Measurements from ENCODE around the gene UBXN2A. TPM values are rescaled to one million over a fixed set of nuclear protein-coding genes. Genes with fewer than 3 reads are reported as not detected.
"Not testable (repeated sequence)": the region's sequence is repeated elsewhere in the genome, so short reads cannot be mapped to it uniquely, and the experiment has no call there.

UBXN2A gene
- total RNA-seq, 2 donors from 2014 or later = 15.6 to 15.8 TPM

DNA sequence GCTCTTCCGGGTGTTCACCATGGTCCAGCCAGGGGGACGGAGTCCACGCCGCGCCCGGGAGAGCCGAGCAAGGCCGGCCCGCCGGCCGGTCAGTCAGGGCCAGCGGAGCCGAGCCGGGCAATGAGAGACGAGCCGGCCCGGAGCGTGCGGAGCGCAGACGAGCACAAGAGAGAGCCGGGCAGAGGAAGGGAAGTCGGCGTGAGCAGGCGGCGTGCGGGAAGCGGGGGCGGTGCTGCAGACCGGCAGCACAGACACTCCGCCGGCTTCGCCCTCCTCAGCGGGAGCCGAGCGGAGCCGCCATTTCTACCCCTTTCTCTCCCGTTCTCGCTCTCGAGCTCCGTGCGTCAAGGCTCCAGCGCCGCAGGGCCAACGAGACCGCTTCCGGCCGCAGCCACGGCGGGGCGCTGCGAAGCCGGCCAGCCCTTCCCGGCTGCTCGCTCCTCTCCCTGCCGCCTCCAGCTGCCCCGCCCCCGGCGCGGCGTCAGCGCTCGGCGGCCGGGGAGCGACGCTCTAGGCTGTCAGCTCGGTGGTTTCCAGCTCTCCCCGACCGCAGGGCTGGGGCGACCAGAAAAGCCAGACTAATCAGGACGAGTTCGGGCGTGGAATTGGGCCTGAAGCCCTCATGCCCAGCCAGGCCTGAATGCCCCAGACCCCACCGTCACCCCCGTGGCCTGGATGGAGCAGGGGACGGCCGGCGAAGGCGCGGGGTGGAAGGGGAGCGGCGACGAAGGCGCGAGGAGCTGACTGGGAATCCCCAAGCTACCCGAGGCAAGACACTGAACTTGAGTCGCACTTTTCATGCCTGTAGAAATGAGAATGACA, 13.3 kb upstream of the UBXN2A start, which contains the start of gene ATAD2B:
TSS of gene ATAD2B (minus strand) at position 374 of the 822 bp plus-strand sequence. CDS start at position 21, 353 bp downstream.
- DNase-seq (peak; percentile 83 to 93), ATAC-seq (peak; percentile 89)
- intact Hi-C loops (cut with DNase I, micrococcal nuclease) = loop anchor here in 1 of 2 donors (10.0 kb wide), 1 partner anchor 158 kb away; the partner anchor contains the start of gene TP53I3

DNA sequence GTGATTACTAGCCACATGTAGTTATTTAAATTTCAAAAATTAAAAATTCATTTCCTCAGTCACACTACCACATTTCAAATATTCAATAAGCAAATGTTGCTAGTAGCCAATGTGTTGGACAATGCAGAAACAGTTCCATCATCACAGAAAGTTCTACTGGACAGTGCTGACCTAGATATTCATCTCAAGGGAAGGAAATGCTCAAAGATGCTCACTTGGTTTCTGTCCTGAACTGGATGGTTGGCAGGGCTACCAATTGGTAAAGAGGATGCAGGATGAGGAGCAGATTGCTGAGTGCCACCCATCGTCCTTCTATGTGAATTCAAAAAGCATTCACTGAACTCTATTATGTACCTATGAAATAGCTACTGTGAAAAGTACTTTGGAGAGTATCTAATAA, 6.0 kb upstream of the UBXN2A start:
- ATAC-seq (no peak), DNase-seq (no peak)
- intact Hi-C loops (cut with DNase I, micrococcal nuclease) = no loop called here

DNA sequence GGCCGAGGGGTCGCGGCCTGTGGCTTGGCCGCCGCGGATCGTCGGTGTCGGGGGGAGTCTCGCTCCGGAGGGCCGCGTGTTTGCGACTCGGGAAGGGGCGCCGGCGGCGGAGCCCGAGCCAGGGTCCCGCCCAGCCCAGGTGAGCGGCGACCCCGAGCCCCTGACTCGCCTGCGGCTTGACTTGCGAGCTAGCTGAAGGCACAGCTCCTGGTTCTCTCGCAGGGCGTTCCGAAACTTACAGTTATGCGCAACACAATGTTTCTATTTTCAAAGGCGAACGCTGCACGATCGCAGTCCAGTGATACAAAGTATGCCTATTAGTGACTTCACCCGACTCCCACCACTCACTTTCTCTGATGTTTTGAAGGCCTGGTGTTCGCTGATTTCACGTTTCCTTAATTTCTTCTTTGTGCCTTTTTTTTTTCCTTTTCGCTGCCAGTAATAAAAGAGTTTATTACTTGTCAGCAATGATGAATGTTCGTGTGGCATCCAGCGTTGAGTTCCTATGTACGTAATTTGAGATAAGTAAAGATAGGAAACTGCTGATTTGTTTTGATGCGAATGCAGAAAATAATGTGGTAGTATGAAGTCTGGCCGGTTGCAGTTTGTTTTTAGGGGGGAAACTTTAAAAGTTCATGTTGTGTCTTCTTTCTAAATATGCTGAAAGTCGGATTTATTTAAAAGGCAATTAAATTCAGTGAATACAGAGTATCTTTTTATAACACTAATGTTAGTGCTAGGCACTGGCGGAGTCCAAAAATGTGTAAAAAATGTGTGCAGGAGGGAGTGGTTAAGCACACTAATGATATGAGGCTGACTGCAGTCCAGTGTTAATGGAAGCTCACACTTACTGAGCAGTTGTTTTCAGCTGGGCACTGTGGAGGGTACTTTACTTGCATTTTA, 706 bp downstream of the UBXN2A start:
- intact Hi-C loops (cut with DNase I, micrococcal nuclease) = no loop called here
- DNase-seq (peak; percentile 48 to 64), ATAC-seq (peak; percentile 49)

- DNase-seq (no peak), ATAC-seq (no peak)
- intact Hi-C loops (cut with DNase I, micrococcal nuclease) = no loop called here
Observed at GRCh38 chr2:23941644-23942043, 1.4 kb downstream of the UBXN2A start.

DNA sequence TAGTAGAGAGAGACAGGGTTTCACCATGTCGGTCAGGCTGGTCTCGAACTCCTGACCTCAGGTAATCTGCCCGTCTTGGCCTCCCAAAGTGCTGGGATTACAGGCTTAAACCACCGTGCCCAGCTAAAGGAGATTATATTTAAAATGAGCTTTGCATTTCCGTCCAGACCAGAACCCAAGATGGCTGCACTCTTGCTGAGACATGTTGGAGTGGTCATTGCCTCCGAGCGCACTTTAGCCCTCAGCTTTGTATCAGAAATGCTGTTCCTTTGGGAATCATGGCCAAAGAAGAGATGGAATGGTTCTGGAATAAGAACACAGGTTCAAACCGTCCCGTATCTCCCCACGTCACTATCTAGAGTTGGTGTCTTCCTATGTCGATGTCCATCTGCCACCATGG, 3.4 kb downstream of the UBXN2A start:
- DNase-seq = no peak
- no peak for ATAC-seq
- intact Hi-C loops (cut with DNase I, micrococcal nuclease) = no loop called here

- intact Hi-C loops (cut with DNase I, micrococcal nuclease) = no loop called here
- ATAC-seq (peak; percentile 19), DNase-seq (no peak)
Observed at GRCh38 chr2:23944527-23944926, 4.3 kb downstream of the UBXN2A start.

- intact Hi-C loops (cut with DNase I, micrococcal nuclease) = no loop called here
- ATAC-seq (no peak), DNase-seq (no peak)
Observed at GRCh38 chr2:23944976-23945375, 4.7 kb downstream of the UBXN2A start.

- intact Hi-C loops (cut with DNase I, micrococcal nuclease) = no loop called here
- ATAC-seq (no peak), DNase-seq (no peak)
Observed at GRCh38 chr2:23947350-23947749, 7.1 kb downstream of the UBXN2A start.

DNA sequence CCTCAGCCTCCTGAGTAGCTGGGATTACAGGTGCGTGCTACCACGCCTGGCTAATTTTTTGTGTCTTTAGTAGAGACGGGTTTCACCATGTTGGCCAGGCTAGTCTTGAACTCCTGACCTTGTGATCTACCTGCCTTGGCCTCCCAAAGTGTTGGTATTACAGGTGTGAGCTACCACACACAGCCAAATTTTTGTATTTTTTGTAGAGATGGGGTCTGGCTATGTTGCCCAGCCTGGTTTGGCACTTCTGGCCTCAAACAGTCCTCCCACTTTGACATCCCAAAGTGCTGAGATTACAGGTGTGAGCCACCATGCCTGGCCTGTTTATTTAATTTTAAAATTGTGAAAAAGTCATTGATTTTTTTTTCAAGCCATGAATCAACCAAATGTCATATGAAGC, 12.3 kb downstream of the UBXN2A start:
- DNase-seq; intact Hi-C loops (cut with DNase I, micrococcal nuclease); ATAC-seq: not testable (repeated sequence)

- DNase-seq (no peak), ATAC-seq (no peak)
- intact Hi-C loops (cut with DNase I, micrococcal nuclease) = no loop called here
Observed at GRCh38 chr2:23953625-23954024, 13.4 kb downstream of the UBXN2A start.

DNA sequence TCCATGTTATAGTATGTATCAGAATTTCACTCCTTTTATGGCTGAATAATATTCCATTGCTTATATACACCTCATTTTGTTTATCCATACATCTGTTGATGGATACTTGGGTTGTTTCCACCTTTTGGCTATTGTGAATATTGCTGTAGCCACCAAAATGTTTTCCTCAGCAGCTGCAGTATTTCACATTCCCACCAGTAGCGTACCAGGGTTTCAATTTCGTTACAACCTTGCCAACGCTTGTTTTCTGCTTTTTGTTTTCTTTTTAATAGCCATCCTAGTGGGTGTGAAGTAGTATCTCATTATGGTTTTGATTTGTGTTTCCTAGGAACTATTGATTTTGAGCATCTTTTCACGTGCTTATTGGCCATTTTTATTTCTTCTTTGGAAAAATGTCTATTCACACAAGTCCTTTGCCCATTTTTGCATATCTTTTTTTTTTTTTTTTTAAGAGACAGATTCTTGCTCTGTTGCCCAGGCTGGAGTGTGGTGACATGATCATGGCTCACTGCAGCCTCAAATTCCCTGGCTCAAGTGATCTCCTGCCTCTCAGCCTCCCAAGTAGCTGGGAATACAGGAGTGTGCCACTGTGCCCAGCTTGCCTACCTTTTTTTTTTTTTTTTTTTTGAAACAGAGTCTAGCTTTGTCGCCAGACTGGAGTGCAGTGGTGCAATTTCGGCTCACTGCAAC, 14.2 kb downstream of the UBXN2A start:
- DNase-seq (no peak), ATAC-seq (no peak)
- intact Hi-C loops (cut with DNase I, micrococcal nuclease) = no loop called here

DNA sequence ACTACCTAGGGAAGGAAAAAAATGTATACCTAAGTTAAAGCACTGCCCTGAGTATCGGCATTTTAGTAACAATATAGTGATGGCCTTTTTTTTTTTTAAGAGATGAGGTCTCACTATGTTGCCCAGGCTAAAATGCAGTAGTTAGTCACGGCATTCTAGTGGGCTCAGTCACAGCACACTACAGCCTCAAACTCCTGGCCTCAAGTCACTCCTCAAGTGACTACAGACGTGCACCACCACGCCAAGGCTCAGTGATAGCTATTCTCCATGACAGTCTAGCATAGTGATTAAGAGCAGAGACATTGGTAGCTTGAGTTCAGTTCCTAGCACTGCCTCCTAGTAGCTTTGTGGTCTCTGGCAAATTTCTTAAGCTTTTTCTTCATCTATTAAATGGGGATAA, 27.6 kb downstream of the UBXN2A start:
- intact Hi-C loops (cut with DNase I, micrococcal nuclease) = no loop called here
- ATAC-seq = no peak
- DNase-seq = no peak

DNA sequence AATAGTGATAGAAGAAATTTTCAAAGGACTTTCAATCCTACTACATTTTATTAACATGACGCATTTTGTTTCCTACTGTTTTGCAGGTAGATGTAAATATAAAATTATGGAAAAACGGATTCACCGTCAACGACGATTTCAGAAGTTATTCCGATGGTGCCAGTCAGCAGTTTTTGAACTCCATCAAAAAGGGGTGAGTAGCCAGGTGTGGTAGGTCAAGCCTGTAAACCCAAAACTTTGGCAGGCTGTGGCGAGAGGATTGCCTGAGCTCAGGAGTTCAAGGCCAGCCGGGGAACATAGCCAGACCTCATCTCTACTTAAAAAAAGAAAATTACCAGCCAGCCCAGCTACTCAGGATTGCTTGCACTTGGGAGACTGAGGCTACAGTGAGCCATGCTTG, 36.6 kb downstream of the UBXN2A start:
- no peak for ATAC-seq
- DNase-seq = no peak
- intact Hi-C loops (cut with DNase I, micrococcal nuclease) = no loop called here

DNA sequence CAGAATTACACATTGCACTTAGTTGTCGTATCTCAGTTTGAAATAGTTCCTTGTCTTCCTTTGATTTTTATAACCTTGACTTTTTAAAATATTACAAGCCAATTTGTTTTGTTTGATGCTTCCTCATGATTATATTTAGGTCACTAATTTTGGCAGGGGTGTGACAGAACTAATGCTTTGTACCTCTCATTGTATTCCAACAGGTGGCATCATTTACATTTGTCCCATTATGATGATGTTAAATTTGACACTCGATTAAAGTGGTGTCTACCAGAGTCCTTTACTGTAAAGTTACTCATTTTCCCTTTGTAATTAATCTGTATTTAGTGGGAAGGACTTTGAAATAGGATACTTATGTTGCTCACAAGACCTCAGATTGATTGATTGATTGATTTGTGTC, 48.1 kb downstream of the UBXN2A start:
- DNase-seq (no peak), ATAC-seq (peak; percentile 52)
- intact Hi-C loops (cut with DNase I, micrococcal nuclease) = no loop called here

DNA sequence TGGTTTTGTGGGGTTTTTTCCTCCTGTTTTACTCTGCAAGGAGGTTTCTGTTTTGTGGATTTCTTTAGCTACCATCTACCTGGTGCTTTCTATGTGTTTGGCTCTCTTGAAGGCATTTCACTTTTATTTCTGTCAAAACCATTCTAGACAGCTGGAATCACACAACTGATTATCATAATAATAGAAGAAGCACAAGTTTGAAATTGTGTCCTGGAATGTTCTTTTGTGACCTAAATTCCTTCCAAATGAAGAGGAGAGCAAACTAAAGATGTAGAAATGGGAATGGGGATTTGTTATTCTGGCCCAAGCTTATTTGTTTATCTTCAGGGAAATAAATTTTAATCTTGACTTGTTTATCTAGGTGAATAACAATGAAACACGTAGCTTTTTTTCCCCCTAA, 52.7 kb downstream of the UBXN2A start:
- DNase-seq = no peak
- intact Hi-C loops (cut with DNase I, micrococcal nuclease) = no loop called here
- no peak for ATAC-seq

- no peak for ATAC-seq
- intact Hi-C loops (cut with DNase I, micrococcal nuclease) = no loop called here
Observed at GRCh38 chr2:23993736-23994269, 53.5 kb downstream of the UBXN2A start.

DNA sequence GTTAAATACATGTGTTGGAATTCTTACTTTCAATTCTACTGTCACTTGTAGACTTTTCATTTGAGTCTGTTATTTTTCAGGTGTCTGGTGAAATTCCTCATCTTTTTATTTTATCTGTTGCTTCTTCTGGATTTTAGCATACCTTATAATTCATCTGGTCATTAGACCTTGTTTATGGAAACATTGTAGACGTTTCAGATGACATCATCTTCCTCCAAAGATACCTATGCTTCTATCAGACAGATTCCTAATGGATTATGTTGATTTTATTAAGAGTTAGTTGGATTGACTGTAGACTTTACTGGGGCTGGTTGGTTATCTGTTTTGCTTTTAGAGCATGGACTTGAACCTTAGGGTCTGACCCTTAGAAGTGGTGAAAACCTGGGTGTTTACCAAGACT, 54.3 kb downstream of the UBXN2A start:
- intact Hi-C loops (cut with DNase I, micrococcal nuclease) = no loop called here
- DNase-seq = no peak
- ATAC-seq = no peak

More at GRCh38 chr2:23993736-23994269, 53.5 kb downstream of the UBXN2A start:
- DNase-seq = no peak

DNA sequence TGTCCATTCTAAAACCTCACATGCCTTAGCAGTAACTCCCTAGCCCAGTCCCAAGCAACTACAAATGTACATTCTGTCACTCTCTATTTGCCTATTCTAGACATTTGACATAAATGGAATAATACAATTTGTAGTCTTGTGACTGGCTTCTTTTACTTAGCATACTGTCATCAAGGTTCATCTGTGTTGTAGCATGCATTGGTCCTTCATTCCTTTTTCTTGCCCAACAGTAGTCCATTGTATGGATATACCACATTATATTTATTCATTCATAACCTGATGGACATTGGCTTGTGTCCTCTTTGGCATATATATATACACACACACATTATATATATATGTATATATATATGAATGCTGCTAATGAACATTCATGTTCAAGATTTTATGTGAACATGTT, 67.4 kb downstream of the UBXN2A start:
- DNase-seq = no peak
- ATAC-seq = no peak
- intact Hi-C loops (cut with DNase I, micrococcal nuclease) = no loop called here
